Putamen (tissue), 1 donor: Measurements from ENCODE around the gene TMEM271.

ENCODE experiments used
- DNase-seq: peaks from one replicate; pipeline ENCODE4 v3.0.0-alpha.2; 2016; ENCODE audit warnings: low spot score

Gene TMEM271

DNA sequence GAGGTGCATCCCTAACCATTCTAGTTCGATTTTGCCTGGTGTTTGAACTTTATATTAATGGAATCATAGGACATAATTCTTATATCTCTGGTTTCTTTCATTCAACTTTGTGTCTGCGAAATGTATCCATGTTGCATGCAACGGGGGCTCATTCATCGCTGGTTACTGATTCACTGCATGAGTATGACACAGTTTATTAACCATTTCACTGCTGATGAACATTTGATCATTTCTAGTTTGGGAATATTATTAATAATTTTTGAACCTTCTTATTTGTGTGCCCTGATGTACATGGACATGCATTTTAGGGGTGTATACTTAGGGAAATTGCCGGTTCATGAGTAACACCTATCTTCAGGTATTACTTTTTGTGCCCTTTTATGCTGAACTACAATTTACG is 5.1 kb upstream of the TMEM271 start:
- no peak for DNase-seq

DNA sequence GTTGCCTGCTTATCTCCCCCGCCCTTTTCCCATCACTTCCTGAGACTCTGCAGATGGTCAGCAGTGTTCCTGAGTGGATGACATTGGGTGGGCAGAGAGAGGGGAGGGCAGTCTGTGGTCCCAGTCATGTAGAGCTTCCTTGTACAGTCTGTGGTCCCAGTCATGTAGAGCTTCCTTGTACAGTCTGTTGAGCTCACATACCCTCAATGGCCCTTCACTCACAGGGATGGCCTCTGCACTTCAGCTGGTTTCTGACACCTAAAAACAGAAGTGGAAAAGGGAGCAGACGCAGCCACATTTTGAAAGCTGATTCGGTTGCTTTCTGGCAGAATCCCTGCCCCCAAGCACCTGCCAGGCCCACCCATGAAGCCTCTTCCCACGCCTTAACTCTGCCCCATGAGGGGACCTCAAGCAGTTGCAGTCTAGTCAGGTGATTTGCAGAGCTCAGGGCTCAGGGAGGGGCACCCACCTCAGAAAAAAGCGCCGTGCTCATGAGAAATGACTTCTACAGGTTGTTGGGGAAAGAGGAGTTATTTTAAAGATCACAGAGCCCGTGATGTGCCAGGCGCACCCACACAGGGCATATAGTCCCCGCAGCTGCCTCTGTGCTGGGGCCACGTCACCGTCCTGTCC is 3.6 kb upstream of the TMEM271 start:
- peak; percentile 65 for DNase-seq

DNA sequence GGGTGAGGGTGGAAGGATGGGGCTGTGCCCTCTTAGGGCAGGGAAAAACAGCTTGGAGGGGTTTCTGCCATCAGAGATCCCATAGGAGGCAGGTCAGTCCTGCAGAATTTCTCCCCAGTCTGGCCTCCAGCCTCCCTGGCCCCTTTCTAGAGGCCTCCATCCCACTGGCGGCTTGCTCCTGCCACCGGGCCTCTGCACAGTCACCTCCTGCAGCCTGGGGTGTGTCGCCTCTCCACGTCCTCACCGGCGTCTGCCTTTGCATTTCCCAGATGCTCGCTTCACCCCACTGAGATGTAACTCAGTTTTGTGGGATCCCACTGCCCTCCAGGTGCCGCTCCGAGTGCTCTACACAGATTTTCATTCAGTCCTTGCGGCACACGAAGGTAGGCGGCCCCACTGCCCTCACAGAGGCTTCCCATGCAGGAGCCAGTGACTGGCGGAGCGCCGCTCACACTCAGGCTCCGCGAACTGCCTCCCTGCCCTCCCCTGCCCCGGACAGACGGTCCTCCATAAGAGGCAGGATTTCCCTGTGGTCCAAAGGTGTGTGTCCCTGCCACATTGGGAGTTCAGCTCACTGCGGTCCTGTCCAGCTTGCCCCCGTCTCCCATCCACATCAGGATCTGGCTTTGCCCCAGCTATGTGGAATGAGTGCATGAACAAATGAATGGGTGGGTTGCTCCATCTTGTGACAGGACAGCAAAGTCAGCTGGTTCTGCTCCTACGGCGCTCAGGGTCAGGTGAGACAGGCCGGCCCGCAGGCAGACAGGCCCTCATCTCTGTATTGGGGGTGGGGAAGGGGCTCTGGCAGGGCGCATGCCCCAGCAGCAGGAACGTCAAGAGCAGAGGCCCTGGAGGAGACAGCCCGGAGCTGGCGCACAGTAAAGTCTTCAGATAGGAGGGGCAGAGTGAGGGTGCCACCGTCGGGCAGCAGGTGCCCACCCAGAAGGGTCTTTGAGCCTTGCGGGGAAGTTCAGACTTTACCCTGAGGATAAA is 2.7 kb upstream of the TMEM271 start:
- DNase-seq = no peak

DNA sequence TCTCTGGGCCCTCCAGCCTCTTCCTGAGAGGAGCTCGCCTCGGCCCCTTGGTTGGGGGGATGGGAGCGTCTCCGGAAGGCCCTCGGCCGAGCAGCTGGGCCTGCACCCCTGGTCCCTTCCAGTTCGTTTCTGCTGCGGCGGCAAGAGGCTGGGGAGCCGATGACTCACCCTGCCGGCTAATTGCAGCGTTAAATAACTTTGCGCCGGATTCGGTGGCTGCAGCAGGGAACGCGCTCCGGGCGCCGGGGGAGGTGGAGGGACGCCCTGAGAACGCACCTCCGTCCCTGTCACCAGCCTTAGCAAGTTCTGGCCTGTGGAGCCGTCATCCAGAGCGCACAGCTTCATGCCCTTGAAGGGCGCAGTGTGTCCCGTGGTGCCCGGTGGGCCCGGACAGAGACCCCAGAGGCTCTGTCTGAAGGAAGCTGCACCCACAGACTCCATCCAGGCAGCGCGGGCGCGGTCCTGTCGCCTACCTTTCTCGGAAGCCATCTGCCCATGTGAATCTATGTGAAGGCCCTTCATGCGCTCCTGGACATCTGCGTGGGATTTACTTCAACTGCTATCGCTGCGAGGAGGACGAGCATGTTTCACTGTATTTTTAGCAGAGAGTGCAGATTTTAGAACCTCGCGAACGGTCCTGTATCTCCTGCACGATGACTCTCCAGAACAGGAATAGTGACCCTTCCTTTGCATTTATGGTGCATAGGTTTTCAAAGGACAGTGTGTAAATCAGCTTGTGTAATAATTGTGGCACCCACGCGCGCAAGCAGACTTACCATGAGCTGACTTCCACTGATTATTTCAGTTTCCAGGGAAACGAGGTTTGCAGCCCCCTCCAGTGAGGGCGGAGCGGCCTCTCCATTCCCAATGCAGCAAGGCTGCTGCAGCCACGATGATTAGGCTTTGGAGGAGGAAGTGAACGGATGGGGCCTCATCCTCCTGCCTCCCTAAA is 1.7 kb upstream of the TMEM271 start:
- peak; percentile 74 for DNase-seq

DNA sequence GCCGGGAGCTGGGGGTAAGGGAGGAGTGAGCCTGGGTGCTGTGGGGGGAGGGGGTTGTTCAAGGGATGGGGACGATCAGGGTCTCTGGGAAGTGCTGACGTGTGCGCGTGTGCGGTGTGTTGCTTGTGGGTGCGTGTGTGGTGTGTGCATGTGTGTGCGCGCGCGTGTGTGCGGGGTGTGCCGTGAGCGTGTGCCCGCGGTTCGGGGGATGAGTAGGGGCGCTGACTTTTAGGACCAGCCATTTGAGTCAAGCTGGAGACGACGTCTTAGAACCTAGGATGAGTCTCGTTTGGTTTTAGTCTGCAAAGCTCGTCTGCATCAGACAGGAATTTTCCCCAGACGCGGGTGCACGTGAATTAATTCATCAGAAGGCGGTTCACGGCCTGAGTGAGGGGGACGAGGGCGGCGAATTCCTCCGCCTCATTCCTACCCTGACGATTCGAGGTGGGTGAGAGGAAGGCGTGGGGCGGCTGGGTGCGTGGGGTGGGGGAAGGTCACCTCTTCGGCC is 950 bp upstream of the TMEM271 start:
- peak; percentile 57 for DNase-seq

DNA sequence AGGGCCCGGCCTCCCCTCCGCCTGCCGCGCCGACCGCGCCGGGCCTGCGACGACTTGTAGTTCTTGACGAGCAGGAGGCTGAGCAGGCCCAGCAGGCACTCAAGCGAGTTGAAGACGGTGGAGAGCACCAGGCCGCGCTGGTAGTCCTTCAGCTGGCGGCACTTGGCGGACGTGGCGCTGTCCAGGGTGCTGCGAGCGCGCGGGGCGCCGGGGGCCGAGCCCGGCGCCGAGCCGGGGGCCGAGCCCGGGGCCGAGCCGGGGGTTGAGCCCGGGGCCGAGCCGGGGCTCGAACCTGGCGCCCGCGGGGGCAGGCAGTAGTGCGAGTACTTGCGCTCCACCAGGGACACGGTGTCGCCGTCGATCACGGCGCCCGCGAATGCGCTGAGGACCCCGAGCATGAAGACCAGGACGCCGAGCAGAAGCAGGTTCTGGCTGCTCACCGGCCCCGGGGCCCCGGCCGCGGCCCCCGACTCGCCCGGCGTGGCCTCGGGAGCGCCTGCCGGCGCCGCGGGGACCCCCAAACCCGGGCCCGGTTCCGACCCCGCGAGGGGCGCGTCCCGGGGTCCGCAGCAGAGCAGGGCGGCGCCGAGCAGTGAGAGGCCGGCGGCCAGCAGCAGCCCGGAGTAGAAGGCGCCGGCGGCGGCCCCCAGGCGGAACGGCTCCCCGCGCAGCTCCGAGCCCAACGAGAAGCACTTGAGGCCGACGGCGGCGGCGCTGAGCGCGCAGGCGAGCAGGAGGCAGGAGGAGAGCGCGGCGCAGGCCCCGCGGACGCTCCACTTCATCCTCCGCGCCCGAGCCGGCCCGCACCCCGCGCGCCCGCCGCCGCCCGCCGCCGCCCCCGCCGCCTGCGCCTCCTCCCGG is 584 bp downstream of the TMEM271 start:
- DNase-seq = no peak

DNA sequence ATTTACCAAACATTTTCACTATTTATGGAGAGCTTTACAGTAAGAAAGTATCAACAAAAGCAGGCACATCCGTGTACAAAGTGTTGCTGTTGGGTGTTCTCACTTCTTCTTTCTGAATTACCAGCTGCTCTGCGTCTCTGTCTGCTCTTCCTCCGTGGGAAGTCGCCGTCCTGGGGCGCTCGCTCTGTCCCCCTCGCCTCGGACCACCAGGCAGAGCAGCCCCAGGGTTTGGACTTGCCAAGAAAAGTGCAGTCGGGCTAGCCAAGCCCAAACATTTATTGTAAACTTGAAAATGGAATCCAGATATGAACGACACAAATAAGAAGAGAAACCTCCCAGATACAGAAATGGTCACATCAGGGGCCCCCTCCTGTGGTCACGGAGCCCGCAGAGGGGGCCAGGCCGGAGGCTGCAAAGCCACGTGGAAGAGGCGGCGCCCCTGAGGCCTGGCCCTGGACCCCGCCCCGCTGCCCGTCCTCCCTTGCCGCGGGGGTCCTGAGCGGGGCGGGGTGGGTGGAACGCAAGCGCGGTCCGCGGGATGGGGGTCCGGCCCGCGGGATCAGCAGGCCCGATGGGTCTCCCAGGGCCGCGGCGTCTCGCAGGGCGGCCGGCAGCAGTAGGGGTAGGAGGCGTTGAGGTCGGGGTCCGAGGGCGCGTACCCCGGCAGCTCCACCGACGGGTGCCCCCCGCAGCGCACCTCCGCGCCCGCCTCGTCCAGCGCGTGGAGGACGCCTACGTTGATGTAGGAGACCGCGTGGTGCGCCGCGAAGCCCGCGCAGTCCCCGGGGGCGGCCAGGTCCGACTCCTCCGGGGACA is 1.5 kb downstream of the TMEM271 start:
- no peak for DNase-seq

DNA sequence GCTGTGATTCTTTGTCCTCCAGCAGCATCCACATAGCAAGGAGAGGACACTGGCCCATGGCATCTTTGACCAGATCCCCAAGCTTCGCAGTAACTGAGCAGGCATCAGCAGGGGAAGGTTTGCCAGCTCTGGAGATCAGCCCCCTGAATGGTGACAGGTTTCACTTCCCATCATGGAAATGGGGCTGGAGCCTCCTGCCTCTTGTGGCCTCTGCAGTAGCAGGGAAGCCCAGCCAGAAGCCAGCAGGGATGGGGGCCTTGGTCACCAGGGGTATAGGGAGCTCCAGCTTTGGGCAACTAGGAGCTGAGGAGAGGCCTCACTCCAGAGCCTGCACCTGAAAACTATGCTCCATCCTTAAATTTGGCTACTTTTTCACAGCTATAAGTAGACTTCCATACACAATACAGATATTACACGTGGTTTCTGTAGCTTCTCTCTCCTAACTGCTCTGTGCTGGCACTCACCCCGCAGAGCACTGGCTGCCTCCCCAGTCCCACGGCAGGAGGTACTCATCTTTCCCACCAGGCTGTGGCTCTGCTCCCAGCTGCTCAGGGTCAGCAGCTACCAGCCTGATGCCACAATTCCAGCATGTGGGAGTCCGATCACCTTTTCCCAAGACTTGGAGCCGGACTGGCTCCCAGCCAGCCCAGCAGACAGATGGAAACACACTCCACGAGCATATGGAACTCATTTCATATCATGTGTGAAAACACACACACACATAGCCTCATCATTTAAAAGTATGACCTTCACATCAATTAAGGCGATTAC is 2.8 kb downstream of the TMEM271 start:
- no peak for DNase-seq

DNA sequence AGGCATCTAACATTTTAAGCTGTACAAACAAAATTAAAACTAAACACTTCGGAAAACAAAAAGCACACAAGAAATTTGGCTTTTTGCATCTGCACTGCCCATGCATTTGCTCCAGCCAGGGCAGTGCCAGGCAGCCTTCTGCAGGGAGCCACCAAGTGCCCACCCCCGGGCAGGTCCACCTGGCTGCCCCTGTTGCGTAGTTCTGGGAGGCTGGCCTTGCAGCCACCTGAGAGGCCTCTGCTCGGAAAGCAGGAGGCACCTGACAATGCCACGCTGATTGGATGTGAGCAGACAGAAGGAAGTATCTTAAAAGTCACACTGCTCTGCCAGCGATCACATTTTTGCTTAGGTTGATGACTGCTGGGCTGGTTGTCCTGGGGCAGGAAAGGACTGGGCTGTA is 3.5 kb downstream of the TMEM271 start:
- DNase-seq = no peak

DNA sequence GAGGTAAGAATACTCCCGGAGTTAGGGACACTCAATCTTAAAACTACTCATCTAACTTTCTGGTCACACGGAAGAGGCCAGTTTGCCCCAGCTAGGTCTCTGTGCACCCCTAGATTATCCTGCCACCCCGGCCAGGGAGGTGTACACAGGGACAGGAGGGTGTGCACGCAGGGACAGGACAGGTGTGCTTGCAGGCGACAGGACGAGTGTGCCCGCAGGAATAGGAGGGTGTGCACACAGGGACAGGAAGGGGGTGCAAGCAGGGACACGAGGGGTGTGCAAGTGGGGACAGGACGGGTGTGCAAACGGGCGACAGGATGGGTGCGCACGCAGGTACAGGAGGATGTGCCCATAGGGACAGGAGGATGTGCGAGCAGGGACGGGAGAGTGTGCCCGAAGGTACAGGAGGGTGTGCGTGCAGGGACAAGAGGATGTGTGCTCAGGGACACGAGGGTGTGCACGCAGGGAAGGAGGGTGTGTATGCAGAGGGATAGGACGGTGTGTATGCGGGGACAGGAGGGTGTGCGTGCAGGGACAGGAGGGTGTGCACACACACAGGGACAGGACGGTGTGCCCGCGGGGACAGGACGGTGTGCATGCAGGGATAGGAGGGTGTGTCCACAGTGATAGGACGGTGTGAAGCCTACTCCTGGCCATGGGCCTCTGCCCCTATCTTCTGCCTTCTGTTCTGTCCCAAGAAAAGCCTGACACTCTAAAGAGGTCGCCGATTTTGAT is 4.1 kb downstream of the TMEM271 start:
- no peak for DNase-seq

DNA sequence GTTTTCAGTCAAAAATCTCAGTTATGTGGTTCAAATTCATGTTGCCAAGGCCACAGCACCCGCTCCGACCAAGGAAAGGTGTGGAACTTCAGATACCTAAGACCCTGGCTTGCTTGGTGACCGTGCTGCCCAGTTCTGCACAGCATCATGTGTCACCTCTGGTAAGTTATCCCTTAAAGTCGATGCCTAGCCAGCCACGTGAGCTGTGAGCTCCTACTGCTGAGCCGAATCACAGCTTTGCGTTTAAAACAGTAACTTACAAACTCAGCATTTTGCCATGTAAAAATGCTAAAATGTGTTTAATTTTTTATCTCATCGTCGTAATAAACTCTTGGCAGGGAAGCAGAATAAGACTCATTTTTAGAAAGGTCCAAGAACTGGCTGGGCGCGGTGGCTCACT is 5.3 kb downstream of the TMEM271 start:
- DNase-seq = no peak

DNA sequence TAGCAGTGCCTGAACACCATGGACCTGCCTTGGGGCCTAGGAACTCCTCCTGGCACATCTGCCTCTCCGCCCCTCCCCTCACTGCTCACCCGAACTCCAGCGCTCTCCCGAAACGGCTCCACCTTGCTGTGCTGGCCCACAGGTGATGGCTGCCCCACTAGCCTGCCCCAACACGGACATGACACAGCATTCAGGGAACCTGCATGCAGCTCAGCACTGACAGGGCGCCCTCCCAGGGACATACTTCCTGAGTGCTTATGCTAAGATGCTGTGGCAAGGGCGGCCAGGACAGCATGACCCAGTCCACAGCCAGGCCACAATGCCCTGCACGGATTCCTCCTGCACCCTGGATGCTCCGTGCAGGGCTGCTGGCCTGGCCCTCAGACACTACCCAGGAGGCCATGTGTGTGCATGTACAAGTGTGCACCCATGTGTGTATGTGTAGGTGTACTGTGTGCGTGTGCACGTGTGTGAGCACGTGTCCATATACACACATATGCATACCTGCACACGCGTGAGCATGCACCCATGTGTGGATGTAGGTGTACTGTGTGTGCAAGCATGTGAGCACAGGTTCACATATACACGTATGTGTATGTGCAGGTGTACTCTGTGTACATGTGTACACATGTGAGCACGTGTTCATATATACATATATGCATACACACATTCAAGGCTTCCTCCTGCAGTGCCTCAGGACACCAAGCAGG is 6.0 kb downstream of the TMEM271 start:
- DNase-seq = no peak

DNA sequence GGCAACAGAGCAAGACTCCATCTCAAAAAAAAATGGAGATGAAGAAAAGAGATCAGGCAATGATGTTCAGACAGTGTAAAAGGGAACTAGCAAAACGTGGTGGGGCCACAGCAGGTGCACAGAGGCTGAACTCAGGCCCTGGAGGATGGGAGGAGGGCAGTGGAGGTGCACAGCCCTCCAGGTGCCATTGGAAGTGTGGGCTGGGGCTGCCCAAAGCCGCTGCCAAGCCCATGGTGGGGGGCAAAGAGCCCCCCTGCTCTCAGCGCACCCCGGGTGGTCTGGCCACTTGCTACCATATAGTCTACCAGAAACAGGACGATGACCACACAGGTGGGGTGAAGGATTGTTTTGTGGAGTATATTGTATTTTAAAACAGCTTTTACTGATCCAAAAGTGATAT is 7.1 kb downstream of the TMEM271 start:
- DNase-seq = no peak

DNA sequence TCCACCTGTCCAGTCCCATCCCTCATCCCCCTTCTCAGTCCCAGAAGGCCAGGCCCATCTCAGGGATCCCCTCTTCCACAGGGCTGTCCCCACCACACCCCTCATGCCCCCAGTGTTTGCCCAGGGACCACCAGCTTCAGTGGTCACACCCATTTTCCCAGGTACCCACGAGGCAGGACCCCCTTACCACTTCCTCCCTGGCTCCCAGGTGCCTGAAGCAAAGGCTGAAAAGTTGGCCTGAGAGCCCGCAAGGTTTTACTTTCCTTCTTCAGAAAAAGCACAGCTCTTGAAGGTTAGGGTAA is 7.8 kb downstream of the TMEM271 start:
- DNase-seq = no peak

DNA sequence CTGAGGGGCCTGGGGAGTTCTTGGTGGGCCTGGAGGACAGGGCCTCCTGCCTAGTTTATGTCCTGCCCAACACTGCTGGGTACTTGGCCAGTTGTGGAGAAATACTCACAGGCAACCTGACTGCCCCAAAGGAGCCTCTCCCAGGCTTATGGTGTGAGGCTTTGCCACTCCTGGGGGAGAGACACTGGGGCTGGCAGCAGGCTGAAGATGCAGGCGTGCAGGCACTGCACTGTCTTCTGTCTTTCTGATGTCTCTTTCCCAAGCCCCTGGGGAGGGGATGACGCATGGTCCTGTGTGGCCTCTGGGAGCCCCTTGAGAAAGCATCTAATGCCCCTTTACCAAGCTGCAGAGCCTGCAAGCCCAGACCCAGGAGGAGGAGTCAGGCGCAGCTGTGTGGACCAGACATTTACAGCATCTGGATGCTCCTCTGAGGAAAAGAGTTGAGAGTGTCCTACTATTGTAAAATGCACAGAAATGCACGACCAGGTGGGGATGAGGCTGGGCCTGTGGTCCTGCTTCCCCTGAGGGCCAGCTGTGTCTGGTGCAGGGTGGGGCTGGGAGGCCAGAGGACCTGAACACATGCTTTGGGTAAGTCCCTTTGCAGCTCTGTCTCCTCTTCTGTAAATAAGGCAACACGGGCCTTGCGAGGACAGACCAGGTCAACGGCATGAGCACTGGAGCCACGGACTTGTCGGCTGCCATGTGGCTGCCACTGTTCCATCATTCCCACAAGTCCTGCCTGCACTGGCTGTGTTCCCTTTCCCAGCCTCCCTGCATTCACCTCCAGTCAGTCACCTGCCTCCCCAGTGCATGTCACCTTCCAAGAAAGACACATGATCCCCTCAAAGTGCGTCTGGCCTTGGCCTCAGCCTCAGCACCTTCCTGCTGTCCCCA is 8.4 kb downstream of the TMEM271 start:
- no peak for DNase-seq

DNA sequence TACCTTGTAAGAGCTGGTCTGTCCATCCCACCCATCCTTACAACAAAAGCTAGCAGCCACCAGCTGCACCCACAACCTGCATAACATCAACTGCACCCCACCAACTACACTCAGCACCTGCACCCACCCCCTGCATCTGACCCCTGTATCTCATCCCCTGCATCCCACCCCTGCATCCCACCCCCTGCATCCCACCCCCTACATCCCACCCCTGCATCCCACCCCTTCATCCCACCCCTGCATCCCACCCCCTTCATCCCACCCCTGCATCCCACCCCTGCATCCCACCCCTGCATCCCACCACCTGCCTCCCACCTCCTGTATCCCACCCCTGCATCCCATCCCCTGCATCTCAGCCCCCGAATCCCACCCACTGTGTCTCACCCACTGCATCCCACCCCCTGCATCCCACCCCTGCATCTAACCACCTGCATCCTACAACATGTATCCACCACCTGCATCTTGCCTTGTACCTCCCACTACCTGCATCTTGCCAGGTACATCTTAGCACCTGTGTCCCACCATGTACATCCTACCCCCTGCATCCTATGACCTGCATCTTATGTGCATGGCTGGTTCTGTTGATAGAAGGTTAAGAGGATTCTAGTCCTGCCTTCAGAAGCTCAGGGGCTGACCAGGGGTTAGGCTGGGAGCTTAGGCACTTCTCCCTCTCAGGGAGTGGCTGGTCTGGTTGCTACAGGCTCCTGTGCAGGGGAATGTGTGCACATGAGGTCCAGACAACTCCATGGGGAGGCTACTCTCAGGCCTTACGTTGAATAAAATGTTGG is 9.4 kb downstream of the TMEM271 start:
- no peak for DNase-seq
